NK-92 treated with Interleukin-12 subunit alpha and Interleukin-12 subunit beta, amount 100 ng/mL, for 24 hours (cell line): ENCODE measurements around the gene FNIP2.
"Not testable (repeated sequence)": the region's sequence is repeated elsewhere in the genome, so short reads cannot be mapped to it uniquely, and the experiment has no call there.

Experiments
- DNase-seq: peaks from one replicate; lab custom pipeline; 2025; lab: John Stamatoyannopoulos, UW

Gene FNIP2

GRCh38 chr4:158912806-158913205 is 144.0 kb downstream of the FNIP2 start:
- DNase-seq = no peak

- no peak for DNase-seq
These were observed 144.9 kb downstream of the FNIP2 start for GRCh38 chr4:158913766-158914165.

GRCh38 chr4:158914218-158914617 is 145.4 kb downstream of the FNIP2 start:
- DNase-seq = no peak

GRCh38 chr4:158915683-158916241 is 146.9 kb downstream of the FNIP2 start:
- DNase-seq = no peak

GRCh38 chr4:158920452-158920996 is 151.7 kb downstream of the FNIP2 start:
- DNase-seq = not testable (repeated sequence)

GRCh38 chr4:158927774-158928173 is 158.9 kb downstream of the FNIP2 start:
- DNase-seq = not testable (repeated sequence)

GRCh38 chr4:158929939-158930638 is 161.3 kb downstream of the FNIP2 start:
- DNase-seq = no peak

GRCh38 chr4:158930639-158930972 is 161.8 kb downstream of the FNIP2 start:
- DNase-seq = no peak

GRCh38 chr4:158933236-158933635 is 164.4 kb downstream of the FNIP2 start:
- no peak for DNase-seq

- DNase-seq = no peak
These were observed 166.3 kb downstream of the FNIP2 start for GRCh38 chr4:158934996-158935669.

GRCh38 chr4:158936238-158936637 is 167.4 kb downstream of the FNIP2 start:
- no peak for DNase-seq

- no peak for DNase-seq
These were observed 169.6 kb downstream of the FNIP2 start for GRCh38 chr4:158938220-158939044.

- no peak for DNase-seq
These were observed 171.4 kb downstream of the FNIP2 start for GRCh38 chr4:158940271-158940670.

- DNase-seq = no peak
These were observed 172.5 kb downstream of the FNIP2 start for GRCh38 chr4:158941321-158941720.

GRCh38 chr4:158941895-158942294 is 173.1 kb downstream of the FNIP2 start:
- no peak for DNase-seq

GRCh38 chr4:158945529-158946108 is 176.8 kb downstream of the FNIP2 start:
- no peak for DNase-seq

GRCh38 chr4:158946825-158947224 is 178.0 kb downstream of the FNIP2 start:
- no peak for DNase-seq

- DNase-seq = no peak
These were observed 179.2 kb downstream of the FNIP2 start for GRCh38 chr4:158948071-158948470.

GRCh38 chr4:158949099-158949498 is 180.3 kb downstream of the FNIP2 start:
- DNase-seq = no peak

GRCh38 chr4:158952221-158952774 is 183.5 kb downstream of the FNIP2 start:
- not testable (repeated sequence) for DNase-seq

GRCh38 chr4:158956345-158956744 is 187.5 kb downstream of the FNIP2 start:
- not testable (repeated sequence) for DNase-seq

- DNase-seq = not testable (repeated sequence)
These were observed 188.1 kb downstream of the FNIP2 start for GRCh38 chr4:158956918-158957317.
